C4-2B (cell line): Measurements from ENCODE around the gene ADD1.

Source experiments
- H3K27ac ChIP-seq: fragments of 450-650 bp; 2 replicates; pipeline ENCODE4 v1.5.1; 2017
- ZFX ChIP-seq: fragments of 450-650 bp; IDR thresholded peaks from 2 replicates; pipeline ENCODE4 v1.6.1; 2017
- TF ChIP-seq, protein P1 (sequence below): fragments of 450-650 bp; conservative IDR thresholded peaks from 2 replicates; pipeline ENCODE4 v1.5.1; 2017; ENCODE audit warnings: mild to moderate bottlenecking

ADD1 gene

DNA sequence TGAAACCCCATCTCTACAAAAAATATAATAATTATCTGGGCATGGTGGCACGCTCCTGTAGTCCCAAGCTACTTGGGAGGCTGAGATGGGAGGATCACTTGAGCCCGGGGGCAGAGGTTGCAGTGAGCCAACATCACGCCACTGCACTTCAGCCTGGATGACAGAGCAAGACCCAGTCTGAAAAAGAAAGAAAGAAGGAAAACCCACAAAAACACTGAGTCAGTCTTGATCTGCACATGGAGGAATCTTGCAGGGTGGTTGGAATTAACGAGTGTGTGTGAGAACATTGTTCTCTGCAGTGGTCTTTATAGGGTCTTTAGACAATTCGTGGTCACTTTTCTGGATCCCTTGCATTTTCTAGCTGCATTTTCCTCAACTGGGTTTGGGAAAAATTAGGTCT is 23.2 kb downstream of the ADD1 start:
- no peak overlapping the region for H3K27ac ChIP-seq
- TF ChIP-seq, protein P1, sequence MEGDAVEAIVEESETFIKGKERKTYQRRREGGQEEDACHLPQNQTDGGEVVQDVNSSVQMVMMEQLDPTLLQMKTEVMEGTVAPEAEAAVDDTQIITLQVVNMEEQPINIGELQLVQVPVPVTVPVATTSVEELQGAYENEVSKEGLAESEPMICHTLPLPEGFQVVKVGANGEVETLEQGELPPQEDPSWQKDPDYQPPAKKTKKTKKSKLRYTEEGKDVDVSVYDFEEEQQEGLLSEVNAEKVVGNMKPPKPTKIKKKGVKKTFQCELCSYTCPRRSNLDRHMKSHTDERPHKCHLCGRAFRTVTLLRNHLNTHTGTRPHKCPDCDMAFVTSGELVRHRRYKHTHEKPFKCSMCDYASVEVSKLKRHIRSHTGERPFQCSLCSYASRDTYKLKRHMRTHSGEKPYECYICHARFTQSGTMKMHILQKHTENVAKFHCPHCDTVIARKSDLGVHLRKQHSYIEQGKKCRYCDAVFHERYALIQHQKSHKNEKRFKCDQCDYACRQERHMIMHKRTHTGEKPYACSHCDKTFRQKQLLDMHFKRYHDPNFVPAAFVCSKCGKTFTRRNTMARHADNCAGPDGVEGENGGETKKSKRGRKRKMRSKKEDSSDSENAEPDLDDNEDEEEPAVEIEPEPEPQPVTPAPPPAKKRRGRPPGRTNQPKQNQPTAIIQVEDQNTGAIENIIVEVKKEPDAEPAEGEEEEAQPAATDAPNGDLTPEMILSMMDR, result no peak
- TF ChIP-seq ZFX, result no peak

DNA sequence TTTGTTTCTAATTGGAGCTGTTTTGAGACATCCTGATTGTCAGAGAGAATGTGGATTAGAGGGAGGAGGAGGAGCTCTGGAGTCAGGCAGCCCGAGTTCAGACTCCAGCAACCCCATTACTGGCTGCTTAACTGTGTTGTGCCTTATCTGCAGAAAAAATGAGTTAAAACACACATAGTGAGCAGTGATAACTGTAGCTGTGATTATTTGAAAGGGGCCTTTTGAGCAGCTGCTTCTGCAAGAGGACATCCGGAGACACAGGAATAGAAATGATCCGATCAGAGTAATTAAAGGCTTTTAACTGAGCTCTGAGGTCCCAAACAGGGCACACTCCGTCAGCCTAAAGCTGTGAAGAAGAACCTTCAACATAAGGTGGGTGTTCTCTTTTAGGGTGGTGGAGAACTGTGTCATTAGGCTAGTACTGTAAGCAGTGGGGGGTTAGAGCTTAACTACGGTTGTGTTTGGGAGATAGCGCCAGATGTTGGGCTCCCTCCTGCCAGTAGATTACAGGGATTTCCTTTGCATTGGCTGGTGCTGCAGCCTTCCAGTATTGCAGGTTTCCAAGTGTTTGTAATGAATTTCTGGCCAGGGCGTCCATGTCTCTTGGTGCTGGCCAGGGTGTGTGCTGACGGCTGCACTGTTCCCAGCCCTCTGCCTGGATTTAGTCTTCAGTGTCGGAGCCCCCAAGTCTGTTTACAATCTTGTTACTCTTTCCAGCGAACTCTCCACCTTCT is 24.3 kb downstream of the ADD1 start:
- no peak for TF ChIP-seq ZFX
- TF ChIP-seq, protein P1, result no peak
- no peak overlapping the region for H3K27ac ChIP-seq

DNA sequence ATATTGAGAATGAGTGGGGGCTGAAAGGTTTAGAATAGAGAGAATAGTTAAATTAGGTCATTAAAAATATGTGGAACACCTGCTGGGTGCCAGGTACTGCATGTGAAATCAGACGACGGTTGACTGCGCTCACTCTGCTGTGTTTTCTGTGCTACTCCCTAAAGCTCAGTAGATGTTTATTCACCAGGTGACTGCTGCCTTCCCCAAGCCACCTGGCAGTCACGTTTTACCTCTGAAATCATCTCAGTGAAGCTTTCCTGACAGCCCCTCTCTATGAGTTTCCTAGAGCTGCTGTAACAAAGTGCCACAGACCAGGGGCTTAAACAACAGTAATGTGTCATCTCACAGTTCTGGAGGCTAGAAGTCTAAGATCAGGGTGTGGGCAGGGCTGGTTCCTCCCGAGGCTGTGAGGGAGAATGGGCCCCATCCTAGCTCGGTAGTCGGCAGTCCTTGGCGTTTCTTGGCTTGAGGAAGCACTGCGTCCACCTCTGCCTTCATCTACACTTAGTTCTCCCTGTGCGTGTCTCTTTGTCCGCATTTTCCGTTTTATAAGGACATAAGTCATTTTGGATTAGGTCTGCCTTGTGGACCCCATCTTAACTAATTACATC is 25.3 kb downstream of the ADD1 start:
- no peak overlapping the region for H3K27ac ChIP-seq
- TF ChIP-seq, protein P1, result no peak
- no peak for TF ChIP-seq ZFX

DNA sequence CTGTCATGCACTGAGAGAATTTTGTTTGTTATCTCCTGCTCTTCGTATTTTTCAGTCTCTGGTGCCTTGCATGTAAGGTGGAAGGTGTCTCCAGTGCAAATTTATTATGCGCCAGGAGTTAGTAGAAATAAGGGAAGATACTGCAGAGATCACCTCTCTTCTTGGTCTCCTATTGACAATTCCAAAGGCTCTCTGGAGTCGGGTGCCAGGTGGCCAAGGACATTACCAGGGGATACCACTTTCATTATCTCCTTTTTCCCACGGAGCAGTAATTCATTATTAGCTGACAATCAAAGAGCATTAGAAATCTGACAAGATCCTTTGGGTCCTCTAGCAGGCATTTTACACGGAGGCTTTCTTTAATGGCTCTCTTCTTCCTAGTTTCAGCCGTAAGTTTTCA is 26.0 kb downstream of the ADD1 start:
- H3K27ac ChIP-seq, result no peak overlapping the region
- TF ChIP-seq, protein P1, result no peak
- no peak for TF ChIP-seq ZFX

DNA sequence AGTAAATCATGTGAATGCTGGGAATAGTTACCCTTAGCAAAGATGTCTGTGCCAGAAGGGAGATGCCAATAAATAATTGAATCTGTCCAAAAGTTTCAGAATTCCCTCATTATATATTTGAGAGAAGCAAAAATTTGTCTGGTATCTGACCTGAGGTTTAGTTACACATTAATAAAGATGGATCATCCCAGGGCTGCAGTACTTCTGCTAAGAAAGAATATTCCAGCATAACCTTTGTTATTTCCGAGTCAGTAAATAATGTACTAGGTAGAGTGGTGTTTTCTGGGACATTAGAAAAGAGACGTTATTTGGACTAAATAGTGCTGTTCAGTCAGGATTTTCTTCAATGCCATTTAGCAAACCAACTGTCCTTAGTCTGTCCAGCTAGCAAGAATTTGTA is 26.4 kb downstream of the ADD1 start:
- H3K27ac ChIP-seq, result no peak overlapping the region
- TF ChIP-seq ZFX, result no peak
- TF ChIP-seq, protein P1, result no peak

DNA sequence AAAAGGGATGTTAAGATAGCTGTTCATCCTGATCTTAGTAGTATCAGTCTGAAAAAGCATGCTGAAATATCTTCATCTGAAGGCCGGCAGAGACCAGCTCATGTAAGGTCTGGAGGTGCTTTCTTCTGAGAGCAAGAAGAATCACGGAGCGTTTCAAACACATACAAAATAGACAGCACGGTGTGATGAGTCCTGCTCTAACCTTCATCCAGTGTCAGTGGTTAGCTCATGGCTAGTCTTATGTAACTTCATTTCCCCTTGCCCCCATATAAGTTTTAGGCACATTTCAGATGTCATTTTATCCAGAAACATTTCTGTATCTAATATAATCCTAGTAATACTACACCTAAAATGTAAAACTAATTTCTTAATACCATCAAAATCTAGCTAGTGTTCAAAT is 27.8 kb downstream of the ADD1 start:
- TF ChIP-seq, protein P1, result no peak
- H3K27ac ChIP-seq, result no peak overlapping the region

DNA sequence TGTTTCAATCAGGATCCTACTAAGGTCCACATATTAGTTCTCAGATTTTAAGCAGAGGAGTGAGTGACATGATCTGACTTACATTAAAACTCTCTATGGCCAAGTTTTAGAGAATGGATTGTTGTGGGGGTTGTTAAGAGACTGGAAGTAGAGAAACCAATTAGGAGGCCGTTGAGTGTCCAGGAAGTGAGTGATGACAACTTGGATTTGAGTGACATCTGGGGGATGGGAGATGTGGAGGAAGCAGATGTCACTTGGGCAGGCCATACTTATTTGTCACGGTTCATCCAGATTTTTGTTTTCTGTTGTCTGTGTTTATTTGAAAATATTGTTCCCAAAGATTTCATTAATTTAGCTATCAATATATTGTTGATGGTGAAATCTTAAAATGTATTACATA is 28.3 kb downstream of the ADD1 start:
- no peak for TF ChIP-seq ZFX
- TF ChIP-seq, protein P1, result no peak
- no peak overlapping the region for H3K27ac ChIP-seq
